ENCODE results near the gene KCNJ15.

The KCNJ15 gene

GRCh38 chr21:38300141-38300578 is 43.4 kb downstream of the KCNJ15 start:
- DNase-seq, result no peak

GRCh38 chr21:38301321-38302214 is 44.8 kb downstream of the KCNJ15 start:
- no peak for DNase-seq

- no peak for DNase-seq
Measured at GRCh38 chr21:38303300-38303699, 46.5 kb downstream of the KCNJ15 start.

- no peak for DNase-seq
Measured at GRCh38 chr21:38306433-38307141, 49.8 kb downstream of the KCNJ15 start.

GRCh38 chr21:38307771-38308531 is 51.2 kb downstream of the KCNJ15 start:
- no peak for DNase-seq

- no peak for DNase-seq
Measured at GRCh38 chr21:38308532-38309119, 51.8 kb downstream of the KCNJ15 start.

GRCh38 chr21:38310646-38311485 is 54.1 kb downstream of the KCNJ15 start:
- DNase-seq, result no peak

GRCh38 chr21:38311765-38312164 is 55.0 kb downstream of the KCNJ15 start:
- DNase-seq, result no peak

GRCh38 chr21:38312822-38313221 is 56.0 kb downstream of the KCNJ15 start:
- DNase-seq, result no peak

- no peak for DNase-seq
Measured at GRCh38 chr21:38314558-38314957, 57.8 kb downstream of the KCNJ15 start.

GRCh38 chr21:38315122-38315521 is 58.3 kb downstream of the KCNJ15 start:
- DNase-seq, result no peak

- DNase-seq, result no peak
Measured at GRCh38 chr21:38319781-38320180, 63.0 kb downstream of the KCNJ15 start.

GRCh38 chr21:38321568-38321967 is 64.8 kb downstream of the KCNJ15 start:
- DNase-seq, result no peak

- DNase-seq, result no peak
Measured at GRCh38 chr21:38322311-38322950, 65.6 kb downstream of the KCNJ15 start.

GRCh38 chr21:38323721-38324531 is 67.1 kb downstream of the KCNJ15 start:
- no peak for DNase-seq

GRCh38 chr21:38325216-38325615 is 68.4 kb downstream of the KCNJ15 start:
- DNase-seq, result no peak

- DNase-seq, result no peak
Measured at GRCh38 chr21:38325731-38326420, 69.1 kb downstream of the KCNJ15 start.

- no peak for DNase-seq
Measured at GRCh38 chr21:38326429-38326828, 69.6 kb downstream of the KCNJ15 start.

GRCh38 chr21:38326899-38327298 is 70.1 kb downstream of the KCNJ15 start:
- no peak for DNase-seq

- peak; percentile 15 for DNase-seq
Measured at GRCh38 chr21:38327984-38328383, 71.2 kb downstream of the KCNJ15 start.
